HG03097 (cell line): ENCODE data around the gene CUZD1.
A peak's percentile ranks its signal among the peaks of the same experiment; 100 is the strongest.
"Not testable (repeated sequence)": the region's sequence is repeated elsewhere in the genome, so short reads cannot be mapped to it uniquely, and the experiment has no call there.

ENCODE experiments used
- ATAC-seq: cut with Tn5 transposase; IDR thresholded peaks from one replicate; pipeline ENCODE4 v1.9.1; 2021; ENCODE audit not compliant: unreplicated experiment, low FRiP score

The CUZD1 gene, protein sequence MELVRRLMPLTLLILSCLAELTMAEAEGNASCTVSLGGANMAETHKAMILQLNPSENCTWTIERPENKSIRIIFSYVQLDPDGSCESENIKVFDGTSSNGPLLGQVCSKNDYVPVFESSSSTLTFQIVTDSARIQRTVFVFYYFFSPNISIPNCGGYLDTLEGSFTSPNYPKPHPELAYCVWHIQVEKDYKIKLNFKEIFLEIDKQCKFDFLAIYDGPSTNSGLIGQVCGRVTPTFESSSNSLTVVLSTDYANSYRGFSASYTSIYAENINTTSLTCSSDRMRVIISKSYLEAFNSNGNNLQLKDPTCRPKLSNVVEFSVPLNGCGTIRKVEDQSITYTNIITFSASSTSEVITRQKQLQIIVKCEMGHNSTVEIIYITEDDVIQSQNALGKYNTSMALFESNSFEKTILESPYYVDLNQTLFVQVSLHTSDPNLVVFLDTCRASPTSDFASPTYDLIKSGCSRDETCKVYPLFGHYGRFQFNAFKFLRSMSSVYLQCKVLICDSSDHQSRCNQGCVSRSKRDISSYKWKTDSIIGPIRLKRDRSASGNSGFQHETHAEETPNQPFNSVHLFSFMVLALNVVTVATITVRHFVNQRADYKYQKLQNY

GRCh38 chr10:122845783-122846332, at the start of gene CUZD1:
Gene CUZD1 (minus strand): TSS chr10:122845857. CDS start chr10:122845843, 14 bp downstream.
- ATAC-seq, result no peak

GRCh38 chr10:122894261-122894944, 48.7 kb upstream of the CUZD1 start:
- ATAC-seq, result no peak

DNA sequence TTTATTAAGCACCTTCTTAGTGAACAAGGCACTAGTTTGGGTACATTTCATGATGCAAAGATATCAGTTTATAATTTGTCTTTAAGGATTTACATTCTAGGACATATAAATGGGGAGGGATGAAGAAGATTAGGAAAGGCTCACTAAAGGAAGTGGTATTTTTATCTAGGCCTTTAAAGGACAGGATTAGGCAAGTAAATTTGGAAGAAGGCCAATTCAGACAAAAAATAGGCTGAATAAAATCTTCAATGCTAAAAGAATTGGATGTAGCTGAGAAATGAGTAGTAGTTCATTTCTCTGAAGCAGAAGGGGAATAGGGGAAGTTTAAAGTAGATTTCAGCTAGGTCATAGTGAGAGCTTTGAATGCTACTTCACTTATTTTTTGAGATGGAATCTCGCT, 38.5 kb upstream of the CUZD1 start:
- ATAC-seq, result no peak

DNA sequence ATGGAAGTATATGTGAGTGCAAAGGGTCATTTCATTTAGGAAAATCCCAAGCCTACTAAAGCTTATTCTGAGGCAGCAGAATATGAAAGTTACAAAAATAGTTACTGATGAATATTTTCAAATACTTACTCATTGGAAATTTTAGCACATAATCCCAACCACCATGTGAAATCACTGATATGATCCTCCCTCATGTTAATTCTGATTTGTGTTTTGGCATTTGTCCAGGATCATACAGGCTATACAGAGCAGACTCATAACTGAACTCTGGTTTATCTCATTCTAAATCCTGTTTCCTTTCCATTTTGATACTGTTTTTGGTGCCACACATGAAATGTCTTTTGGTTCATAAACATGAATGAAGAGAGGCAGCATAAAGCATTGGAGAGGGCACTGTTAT, 37.1 kb upstream of the CUZD1 start:
- ATAC-seq, result no peak

DNA sequence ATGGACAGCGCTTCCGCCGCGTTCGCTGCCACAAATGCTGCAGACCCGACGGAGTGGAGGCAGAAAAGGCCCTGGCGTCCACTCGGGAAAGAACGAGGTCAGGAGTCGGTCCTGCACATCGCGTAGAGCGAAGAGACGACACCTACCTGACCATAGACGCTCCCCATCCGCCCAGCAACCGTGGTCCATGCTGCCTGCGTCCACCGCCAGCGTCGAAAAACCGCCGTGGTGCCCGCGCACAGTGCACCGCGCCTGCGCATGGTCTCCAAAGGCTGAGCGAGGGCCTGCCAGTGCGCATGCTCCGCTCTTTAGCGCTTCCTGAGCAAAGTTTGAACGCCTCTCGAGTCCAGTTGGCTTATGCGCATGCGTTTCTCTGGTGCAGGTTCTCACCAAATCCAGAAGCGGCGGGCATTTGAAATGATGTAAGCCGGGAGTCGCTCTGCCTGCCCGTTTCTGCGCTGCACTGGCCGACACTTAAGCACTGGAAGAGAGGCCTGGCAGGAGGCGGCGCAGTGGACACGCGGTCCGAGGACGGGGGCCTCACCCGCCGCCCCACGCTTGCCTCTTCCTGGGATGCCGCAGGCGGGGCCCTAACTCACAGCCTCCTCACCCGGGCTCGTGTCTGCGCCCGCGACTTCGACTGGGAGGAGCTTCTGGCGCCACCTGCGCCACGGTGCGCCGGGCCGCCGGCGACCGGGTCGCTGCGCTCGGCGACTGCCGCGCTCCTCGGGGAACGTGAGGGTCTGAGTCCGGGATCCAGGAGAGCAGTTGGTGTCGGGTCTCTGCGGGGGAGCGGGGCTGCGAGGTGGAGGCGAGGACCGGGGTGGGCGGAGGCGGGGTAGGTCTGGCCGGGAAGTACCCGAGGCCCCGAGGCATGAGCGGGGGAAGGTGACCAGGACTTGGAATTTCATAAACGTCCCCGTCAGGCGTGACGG, 33.9 kb upstream of the CUZD1 start, which contains the start of gene FAM24B:
TSS of gene FAM24B (minus strand) at position 243 of the 935 bp plus-strand sequence. CDS start 29,066 bp downstream, outside the sequence.
- ATAC-seq, result peak; percentile 72

DNA sequence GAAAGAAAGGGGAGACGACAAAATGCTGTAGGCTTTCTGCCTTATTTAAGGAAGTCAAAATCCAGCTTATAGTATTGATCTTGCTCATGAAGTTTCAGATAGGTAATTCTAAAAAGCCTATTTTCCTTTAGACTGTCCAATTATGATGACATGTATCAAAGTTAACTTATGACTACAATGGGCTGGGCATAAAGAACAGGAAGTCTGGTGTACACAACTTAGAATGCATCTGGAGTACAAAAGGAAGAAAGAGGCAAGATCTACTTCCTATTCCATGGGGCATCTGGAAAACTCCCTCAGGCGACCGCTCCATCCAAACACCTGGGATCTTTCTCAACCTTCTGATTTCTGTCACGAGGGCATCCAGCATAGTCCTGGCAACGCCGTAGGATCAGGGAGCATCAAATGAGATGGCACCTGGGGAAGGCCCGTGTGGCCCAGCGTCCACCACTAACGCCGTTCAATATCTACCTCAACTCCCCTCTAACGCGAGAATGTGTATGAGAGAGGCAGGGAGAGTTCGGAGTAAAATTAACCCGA, 33.2 kb upstream of the CUZD1 start:
- ATAC-seq, result peak; percentile 12

GRCh38 chr10:122877264-122877663, 31.6 kb upstream of the CUZD1 start:
- ATAC-seq, result no peak

DNA sequence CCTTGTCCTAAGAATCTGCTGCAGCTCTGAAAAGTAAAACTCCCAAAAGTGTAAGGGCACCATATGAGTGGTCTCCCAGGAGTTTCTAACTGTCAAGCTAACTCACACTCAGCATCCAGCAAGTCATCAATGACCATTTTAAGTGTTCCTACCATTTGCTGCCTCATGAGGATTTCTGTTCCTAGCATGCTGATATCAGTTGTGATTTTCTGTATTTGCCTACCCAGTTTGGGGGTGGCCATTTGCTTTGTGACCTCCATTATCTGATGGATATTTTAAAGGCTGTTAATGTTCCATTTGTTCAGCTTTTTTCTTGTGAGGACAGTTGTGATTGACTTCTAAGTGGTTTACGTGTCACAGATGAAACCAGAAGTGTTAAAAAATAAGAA, 30.8 kb upstream of the CUZD1 start:
- no peak for ATAC-seq

GRCh38 chr10:122875843-122876466, 30.3 kb upstream of the CUZD1 start:
- no peak for ATAC-seq

DNA sequence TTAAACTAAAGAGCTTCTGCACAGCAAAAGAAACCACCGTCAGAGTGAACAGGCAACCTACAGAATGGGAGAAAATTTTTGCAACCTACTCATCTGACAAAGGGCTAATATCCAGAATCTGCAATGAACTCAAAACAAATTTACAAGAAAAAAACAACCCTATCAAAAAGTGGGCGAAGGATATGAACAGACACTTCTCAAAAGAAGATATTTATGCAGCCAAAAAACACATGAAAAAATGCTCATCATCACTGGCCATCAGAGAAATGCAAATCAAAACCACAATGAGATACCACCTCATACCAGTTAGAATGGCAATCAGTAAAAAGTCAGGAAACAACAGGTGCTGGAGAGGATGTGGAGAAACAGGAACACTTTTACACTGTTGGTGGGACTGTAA, 26.3 kb upstream of the CUZD1 start:
- ATAC-seq, result not testable (repeated sequence)

- not testable (repeated sequence) for ATAC-seq
Measured at GRCh38 chr10:122868768-122869167, 23.1 kb upstream of the CUZD1 start.

GRCh38 chr10:122866757-122867482, 21.3 kb upstream of the CUZD1 start:
- ATAC-seq, result not testable (repeated sequence)

DNA sequence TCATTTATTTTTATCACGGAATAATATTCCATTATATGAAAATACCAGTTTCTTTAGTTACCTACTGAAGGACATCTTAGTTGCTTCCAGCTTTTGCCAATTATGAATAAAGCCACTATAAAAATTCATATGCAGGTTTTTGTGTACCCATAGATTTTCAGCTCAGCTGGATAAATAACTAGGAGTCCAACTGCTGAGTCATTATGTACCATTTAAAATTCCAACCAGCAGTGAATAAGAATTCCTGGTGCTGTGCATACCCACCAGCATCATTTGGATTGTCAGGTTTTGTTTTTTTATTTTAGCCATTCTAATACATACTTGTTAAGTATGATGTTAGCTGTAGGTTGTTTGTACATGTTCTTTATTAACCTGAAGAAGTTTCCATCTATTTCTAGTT, 19.2 kb upstream of the CUZD1 start:
- ATAC-seq, result no peak

- ATAC-seq, result no peak
Measured at GRCh38 chr10:122864194-122864592, 18.5 kb upstream of the CUZD1 start.

GRCh38 chr10:122863216-122864193, 17.8 kb upstream of the CUZD1 start:
- no peak for ATAC-seq

DNA sequence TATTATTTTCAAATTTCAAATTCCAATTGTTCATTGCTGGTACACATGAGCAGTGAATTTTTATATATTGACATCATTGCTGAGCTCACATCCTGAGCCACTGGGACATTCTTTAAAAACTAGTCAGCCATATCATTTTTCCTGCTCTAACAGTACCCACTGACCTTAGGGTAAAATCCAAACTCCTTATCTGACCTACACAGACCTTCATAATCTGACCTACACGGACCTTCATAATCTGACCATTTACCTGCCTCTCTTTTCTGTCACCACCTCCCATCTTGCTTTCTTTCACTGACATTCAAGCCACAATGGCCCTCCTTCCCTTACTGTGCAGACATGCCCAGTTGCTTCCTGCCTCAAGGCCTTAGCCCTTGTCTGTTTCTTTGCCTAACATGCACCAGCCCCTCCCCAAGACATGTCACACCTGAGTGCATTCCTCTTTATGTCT, 16.1 kb upstream of the CUZD1 start:
- ATAC-seq, result no peak

DNA sequence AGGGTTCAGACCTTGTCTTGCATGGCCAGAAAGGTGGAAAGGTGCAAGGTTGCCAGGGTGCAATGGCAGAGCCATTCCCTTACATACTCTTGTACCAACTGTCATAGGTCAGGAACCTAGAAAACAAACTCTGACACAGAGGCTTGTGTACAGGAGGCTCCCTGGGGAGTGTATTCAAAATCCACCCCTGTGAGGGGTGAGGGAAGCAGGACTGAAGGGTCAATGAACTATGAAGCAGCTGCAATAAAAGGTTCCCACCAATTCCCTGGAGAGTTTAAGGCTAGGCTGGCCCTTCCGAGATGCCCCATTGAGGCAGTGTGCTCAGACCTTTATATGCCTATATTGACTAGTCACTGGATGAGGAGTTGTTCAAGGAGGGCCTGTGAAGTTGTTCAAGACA, 13.9 kb upstream of the CUZD1 start:
- no peak for ATAC-seq
